Neural cell (in vitro differentiated cells): ENCODE results near the gene TOM1. TPM values are rescaled to one million over a fixed set of nuclear protein-coding genes. Genes with fewer than 3 reads are reported as not detected.

ENCODE experiments used
- H2AFZ ChIP-seq: fragments of 200-600, 300-800 bp; sonication (generic), shearing (Covaris generic); 2 replicates; pipeline ENCODE4 v1.6.0; 2014; ENCODE audit warnings: low read depth, mild to moderate bottlenecking, antibody characterized with exemption, low read length, moderate library complexity
- H3F3A ChIP-seq: fragments of 200-600 bp; shearing (Covaris generic); 2 replicates; pipeline ENCODE4 v1.6.1; 2016; ENCODE audit warnings: mild to moderate bottlenecking, moderate library complexity, mixed read lengths, antibody characterized with exemption, low read length; ENCODE audit not compliant: insufficient read depth, poor library complexity, severe bottlenecking
- H3K27ac ChIP-seq: fragments of 200-600, 300-800 bp; sonication (generic), shearing (Covaris generic); 2 replicates; pipeline ENCODE4 v1.5.1; 2014; ENCODE audit warnings: mild to moderate bottlenecking, low read length, moderate library complexity
- H3K27me3 ChIP-seq: fragments of 300-800, 200-600 bp; sonication (generic), shearing (Covaris generic); 2 replicates; pipeline ENCODE4 v1.6.0; 2014; ENCODE audit warnings: mild to moderate bottlenecking, low read depth, low read length, moderate library complexity; ENCODE audit not compliant: insufficient read depth
- H3K36me3 ChIP-seq: fragments of 300-800, 200-600 bp; sonication (generic), shearing (Covaris generic); 2 replicates; pipeline ENCODE4 v1.5.1; 2014; ENCODE audit warnings: mild to moderate bottlenecking, antibody characterized with exemption, low read length, moderate library complexity; ENCODE audit not compliant: insufficient read depth
- H3K4me2 ChIP-seq: fragments of 300-800, 200-600 bp; sonication (generic), shearing (Covaris generic); 2 replicates; pipeline ENCODE4 v1.6.0; 2014; ENCODE audit warnings: mild to moderate bottlenecking, low read length
- H3K4me3 ChIP-seq: fragments of 300-800, 200-600 bp; sonication (generic), shearing (Covaris generic); 2 replicates; pipeline ENCODE4 v1.5.1; 2014; ENCODE audit warnings: mild to moderate bottlenecking, low read length, moderate library complexity
- H3K79me2 ChIP-seq: fragments of 200-600 bp; shearing (Covaris generic); replicated peaks from 2 replicates; pipeline ENCODE4 v1.6.0; 2014; ENCODE audit warnings: mild to moderate bottlenecking, low read length, moderate library complexity; ENCODE audit not compliant: insufficient read depth
- H3K9ac ChIP-seq: fragments of 300-800, 200-600 bp; sonication (generic), shearing (Covaris generic); 2 replicates; pipeline ENCODE4 v1.6.1; 2016; ENCODE audit warnings: mild to moderate bottlenecking, low read length, mixed read lengths
- H3K9me2 ChIP-seq: fragments of 200-600 bp; shearing (Covaris generic); 2 replicates; pipeline ENCODE4 v1.6.1; 2016; ENCODE audit warnings: mild to moderate bottlenecking, low read length, mixed read lengths; ENCODE audit not compliant: insufficient read depth
- H3K9me3 ChIP-seq: fragments of 200-600, 300-800 bp; sonication (generic), shearing (Covaris generic); 2 replicates; pipeline ENCODE4 v1.6.1; 2016; ENCODE audit warnings: mild to moderate bottlenecking, mixed run types, low read length, moderate library complexity, mixed read lengths
- H4K20me1 ChIP-seq: fragments of 200-600 bp; shearing (Covaris generic); 2 replicates; pipeline ENCODE4 v1.6.1; 2016; ENCODE audit warnings: mild to moderate bottlenecking, mixed run types; ENCODE audit not compliant: insufficient read depth
- CTCF ChIP-seq: fragments of 450-650 bp; IDR thresholded peaks from 2 replicates; pipeline ENCODE4 v1.5.1; 2014; ENCODE audit warnings: antibody characterized with exemption, mild to moderate bottlenecking, moderate library complexity; ENCODE audit not compliant: poor library complexity, severe bottlenecking
- EP300 ChIP-seq: fragments of 450-650 bp; conservative IDR thresholded peaks from 2 replicates; pipeline ENCODE4 v1.6.1; 2014; ENCODE audit warnings: antibody characterized with exemption, mild to moderate bottlenecking, moderate library complexity; ENCODE audit not compliant: poor library complexity, severe bottlenecking
- EZH2 ChIP-seq: fragments of 200-600, 300-800 bp; shearing (Covaris generic), sonication (generic); IDR thresholded peaks from 2 replicates; pipeline ENCODE4 v1.6.1; 2014; ENCODE audit warnings: antibody characterized with exemption, low read length, borderline replicate concordance, mild to moderate bottlenecking; ENCODE audit not compliant: insufficient read depth, poor library complexity, severe bottlenecking
- MXI1 ChIP-seq: fragments of 450-650 bp; conservative IDR thresholded peaks from 2 replicates; pipeline ENCODE4 v1.6.1; 2014; ENCODE audit warnings: antibody characterized with exemption, mild to moderate bottlenecking; ENCODE audit not compliant: poor library complexity, severe bottlenecking
- POLR2AphosphoS5 ChIP-seq: IDR thresholded peaks from 2 replicates; pipeline ENCODE4 v1.6.1; 2012
- RAD21 ChIP-seq: fragments of 450-650 bp; conservative IDR thresholded peaks from 2 replicates; pipeline ENCODE4 v1.6.1; 2014; ENCODE audit warnings: antibody characterized with exemption, mild to moderate bottlenecking, moderate library complexity
- REST ChIP-seq: IDR thresholded peaks from 2 replicates; pipeline ENCODE4 v1.6.1; 2012; ENCODE audit warnings: borderline replicate concordance
- SMC3 ChIP-seq: fragments of 450-650 bp; conservative IDR thresholded peaks from 2 replicates; pipeline ENCODE4 v1.6.1; 2014; ENCODE audit warnings: antibody characterized with exemption, mild to moderate bottlenecking, moderate library complexity; ENCODE audit not compliant: poor library complexity
- TAF1 ChIP-seq: IDR thresholded peaks from 2 replicates; pipeline ENCODE4 v1.6.1; 2012; ENCODE audit warnings: low read depth
- polyA plus RNA-seq: library from polyadenylated mRNA; depleted of rRNA; stranded (reverse); fragments of >200 nt; gene quantifications from 2 replicates; pipeline ENCODE4 v1.2.3, GENCODE V29; 2014

TOM1 gene
- polyA plus RNA-seq, 1 donor from 2014 or later, result 13.3 TPM

GRCh38 chr22:35303029-35303624 lies 3.4 kb downstream of the TOM1 start:
- H3K9me3 ChIP-seq, result no peaks in the 10 kb centered on the region
- H4K20me1 ChIP-seq, result no peaks in the 10 kb centered on the region
- no peaks in the 10 kb centered on the region for H3K27me3 ChIP-seq
- no peaks in the 10 kb centered on the region for H3K36me3 ChIP-seq
- TF ChIP-seq SMC3 (no peak), RAD21 (no peak), MXI1 (no peak), POLR2AphosphoS5 (no peak), REST (no peak), EP300 (no peak), EZH2 (no peak), CTCF (no peak), TAF1 (no peak)
- H3F3A ChIP-seq, result no peaks in the 10 kb centered on the region
- no peak overlapping the region for H2AFZ ChIP-seq
- no peak overlapping the region for H3K27ac ChIP-seq
- H3K79me2 ChIP-seq, result no peaks in the 10 kb centered on the region
- no peak overlapping the region for H3K4me3 ChIP-seq
- no peak overlapping the region for H3K4me2 ChIP-seq
- no peak overlapping the region for H3K9ac ChIP-seq
- no peaks in the 10 kb centered on the region for H3K9me2 ChIP-seq

- no peaks in the 10 kb centered on the region for H3K9me3 ChIP-seq
- H3K36me3 ChIP-seq, result no peaks in the 10 kb centered on the region
- no peaks in the 10 kb centered on the region for H4K20me1 ChIP-seq
- no peaks in the 10 kb centered on the region for H3K9me2 ChIP-seq
- no peaks in the 10 kb centered on the region for H3F3A ChIP-seq
- no peak overlapping the region for H3K9ac ChIP-seq
- H3K27ac ChIP-seq, result no peak overlapping the region
- no peak for TF ChIP-seq SMC3
- no peak for TF ChIP-seq REST
- TF ChIP-seq MXI1, result no peak
- no peak for TF ChIP-seq RAD21
- no peak for TF ChIP-seq TAF1
- TF ChIP-seq EP300, result no peak
- TF ChIP-seq POLR2AphosphoS5, result no peak
- no peak for TF ChIP-seq EZH2
- no peak for TF ChIP-seq CTCF
- H3K4me3 ChIP-seq, result no peak overlapping the region
- H3K4me2 ChIP-seq, result no peak overlapping the region
- H3K27me3 ChIP-seq, result no peaks in the 10 kb centered on the region
- H2AFZ ChIP-seq, result no peak overlapping the region
- H3K79me2 ChIP-seq, result no peaks in the 10 kb centered on the region
Observed at GRCh38 chr22:35305525-35306070, 5.9 kb downstream of the TOM1 start.
